Right lobe of liver (tissue), 6 donors: Measurements from ENCODE around the gene MFSD11. TPM values are rescaled to one million over a fixed set of nuclear protein-coding genes. Genes with fewer than 3 reads are reported as not detected.

Experiments
- ATAC-seq, 4 donors: fragments of 200-7000 bp; cut with Tn5 transposase; one replicate each; pipeline ENCODE4 v1.9.1; 2020; ENCODE audit warnings: mild to moderate bottlenecking in 4 of 4, moderate library complexity in 4 of 4
- DNase-seq, 3 donors: peaks; one replicate each; pipeline ENCODE4 v3.0.0-alpha.2; 2020
- H3K27ac ChIP-seq, 3 donors: fragments of 200-600 bp; one replicate each; pipeline ENCODE4 v1.8.0; 2022
- H3K27me3 ChIP-seq, 2 donors: fragments of 200-600 bp; one replicate each; pipeline ENCODE4 v1.8.0; 2022
- H3K36me3 ChIP-seq, 4 donors: fragments of 200-600 bp; sonication (generic) in 1 of 4; one replicate each; pipeline versions ENCODE4 v1.5.1 to v1.8.0; 2017 to 2022; ENCODE audit warnings: control low read depth in 1 of 4
- H3K4me1 ChIP-seq, 4 donors: fragments of 200-600 bp; sonication (generic) in 1 of 4; one replicate each; pipeline versions ENCODE4 v1.5.1 to v1.8.0; 2017 to 2022; ENCODE audit warnings: control low read depth in 1 of 4
- H3K4me3 ChIP-seq, 3 donors: fragments of 200-600 bp; one replicate each; pipeline ENCODE4 v1.8.0; 2022
- H3K9me3 ChIP-seq, 4 donors: fragments of 200-600 bp; sonication (generic) in 1 of 4; one replicate each; pipeline versions ENCODE4 v1.5.1 to v1.8.0; 2017 to 2022; ENCODE audit warnings: control low read depth in 1 of 4
- POLR2A ChIP-seq: fragments of 450-650 bp; IDR thresholded peaks from one replicate; pipeline ENCODE4 v1.6.1; 2017; ENCODE audit warnings: antibody characterized with exemption, mild to moderate bottlenecking
- WGBS: methylation state at CpG from one replicate; pipeline ENCODE4 v1.1.6; 2018; ENCODE audit warnings: low coverage, low lambda C conversion rate; ENCODE audit not compliant: insufficient coverage; ENCODE audit errors: missing lambda C conversion rate; 5-methylcytosine and 5-hydroxymethylcytosine counted together
- intact Hi-C, 2 donors: fragments of 100-400 bp; cut with DNase I; formaldehyde crosslinking; loops; one replicate each; pipeline versions ENCODE4 v1.11.2 to v1.14.1; 2022
- total RNA-seq, 6 experiments: library from RNA; depleted of rRNA in 2 of 6; stranded (reverse); fragments of >200 nt in 2 of 6; fragmentation: NEBNext Ultra II Directional in 3 of 6; extraction: Animal tissue kit (Norgen Biotek cat#: 25700) in 3 of 6; gene quantifications; one replicate each; pipeline versions ENCODE4 v1.1.0 to v1.2.4, GENCODE V29; 2016 to 2023
- TF ChIP-seq, protein P1 (sequence below), 4 donors: fragments of 200-600 bp in 3 of 4; fragments of 450-650 bp in 1 of 4; IDR thresholded peaks; one replicate each; pipeline versions ENCODE4 v1.5.1 to v1.8.0; 2016 to 2022; ENCODE audit warnings: antibody characterized with exemption in 4 of 4, mild to moderate bottlenecking in 2 of 4
- donor health status: DM: no; HTN: yes; CAD: no.
- donor health status: DM: no; HTN: no; CAD: no.
- donor health status: DM: no; HTN: no; CAD: no.
- donor health status: DM: no; HTN: yes; CAD: no.
- donor health status: DM: no; HTN: yes; CAD: no.

Gene MFSD11
- total RNA-seq, 6 experiments from 2014 or later = 8.5 to 16.3 (median 15.3) TPM

GRCh38 chr17:76702941-76703637 lies 34.8 kb upstream of the MFSD11 start:
- H3K36me3 ChIP-seq = no peaks in the 10 kb centered on the region
- intact Hi-C loops = no loop called here
- H3K27me3 ChIP-seq = no peaks in the 10 kb centered on the region
- DNase-seq = no peak
- no peak for ATAC-seq
- no peaks in the 10 kb centered on the region for H3K4me1 ChIP-seq
- no peak overlapping the region for H3K4me3 ChIP-seq
- no peak overlapping the region for H3K27ac ChIP-seq
- TF ChIP-seq, protein P1, sequence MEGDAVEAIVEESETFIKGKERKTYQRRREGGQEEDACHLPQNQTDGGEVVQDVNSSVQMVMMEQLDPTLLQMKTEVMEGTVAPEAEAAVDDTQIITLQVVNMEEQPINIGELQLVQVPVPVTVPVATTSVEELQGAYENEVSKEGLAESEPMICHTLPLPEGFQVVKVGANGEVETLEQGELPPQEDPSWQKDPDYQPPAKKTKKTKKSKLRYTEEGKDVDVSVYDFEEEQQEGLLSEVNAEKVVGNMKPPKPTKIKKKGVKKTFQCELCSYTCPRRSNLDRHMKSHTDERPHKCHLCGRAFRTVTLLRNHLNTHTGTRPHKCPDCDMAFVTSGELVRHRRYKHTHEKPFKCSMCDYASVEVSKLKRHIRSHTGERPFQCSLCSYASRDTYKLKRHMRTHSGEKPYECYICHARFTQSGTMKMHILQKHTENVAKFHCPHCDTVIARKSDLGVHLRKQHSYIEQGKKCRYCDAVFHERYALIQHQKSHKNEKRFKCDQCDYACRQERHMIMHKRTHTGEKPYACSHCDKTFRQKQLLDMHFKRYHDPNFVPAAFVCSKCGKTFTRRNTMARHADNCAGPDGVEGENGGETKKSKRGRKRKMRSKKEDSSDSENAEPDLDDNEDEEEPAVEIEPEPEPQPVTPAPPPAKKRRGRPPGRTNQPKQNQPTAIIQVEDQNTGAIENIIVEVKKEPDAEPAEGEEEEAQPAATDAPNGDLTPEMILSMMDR (IDR thresholded peaks at IDR 0.05) = no peak
- no peak for TF ChIP-seq POLR2A
- WGBS = 90% methylated on average over 8 of the region's 10 CpGs
- no peaks in the 10 kb centered on the region for H3K9me3 ChIP-seq

DNA sequence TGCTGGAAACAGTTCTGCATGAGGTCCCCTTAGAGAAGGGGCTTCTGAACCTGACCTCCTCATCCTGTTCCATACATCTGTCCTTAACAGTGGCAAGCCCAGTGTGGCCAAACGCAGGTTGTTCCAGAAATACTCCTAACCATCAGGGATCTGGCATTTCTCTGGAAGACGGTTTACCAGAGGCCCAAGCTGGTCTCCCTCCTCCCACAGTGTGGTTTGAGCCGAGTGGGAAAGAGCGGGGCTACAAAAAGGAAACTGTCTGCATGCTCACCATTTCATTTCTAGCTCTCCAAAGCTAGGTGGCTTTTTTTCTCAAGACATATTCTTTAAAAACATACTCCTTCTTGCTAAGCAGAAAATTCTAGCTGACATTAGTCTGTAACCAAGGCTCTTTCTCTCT lies 33.1 kb upstream of the MFSD11 start:
- no peak for DNase-seq
- no peaks in the 10 kb centered on the region for H3K36me3 ChIP-seq
- 69% methylated on average over 3 of the region's 4 CpGs for WGBS
- no peaks in the 10 kb centered on the region for H3K27me3 ChIP-seq
- no peak for ATAC-seq
- TF ChIP-seq, protein P1 (IDR thresholded peaks at IDR 0.05) = no peak
- no peak for TF ChIP-seq POLR2A
- intact Hi-C loops = no loop called here
- H3K4me1 ChIP-seq = no peaks in the 10 kb centered on the region
- H3K9me3 ChIP-seq = no peaks in the 10 kb centered on the region
- H3K27ac ChIP-seq = no peak overlapping the region
- H3K4me3 ChIP-seq = no peak overlapping the region

- H3K4me1 ChIP-seq = peaks cover 0 to 4% (median 0%) of the 10 kb centered on the region in 4 donors
- no peaks in the 10 kb centered on the region for H3K9me3 ChIP-seq
- no peaks in the 10 kb centered on the region for H3K27me3 ChIP-seq
- no peak for TF ChIP-seq POLR2A
- TF ChIP-seq, protein P1 (IDR thresholded peaks at IDR 0.05) = no peak
- no peaks in the 10 kb centered on the region for H3K36me3 ChIP-seq
- H3K4me3 ChIP-seq = no peak overlapping the region
- 88% methylated on average over 3 of the region's 3 CpGs for WGBS
- intact Hi-C loops = no loop called here
- ATAC-seq = no peak
- DNase-seq = no peak
- no peak overlapping the region for H3K27ac ChIP-seq
Measured at GRCh38 chr17:76706817-76707216, 31.1 kb upstream of the MFSD11 start.

DNA sequence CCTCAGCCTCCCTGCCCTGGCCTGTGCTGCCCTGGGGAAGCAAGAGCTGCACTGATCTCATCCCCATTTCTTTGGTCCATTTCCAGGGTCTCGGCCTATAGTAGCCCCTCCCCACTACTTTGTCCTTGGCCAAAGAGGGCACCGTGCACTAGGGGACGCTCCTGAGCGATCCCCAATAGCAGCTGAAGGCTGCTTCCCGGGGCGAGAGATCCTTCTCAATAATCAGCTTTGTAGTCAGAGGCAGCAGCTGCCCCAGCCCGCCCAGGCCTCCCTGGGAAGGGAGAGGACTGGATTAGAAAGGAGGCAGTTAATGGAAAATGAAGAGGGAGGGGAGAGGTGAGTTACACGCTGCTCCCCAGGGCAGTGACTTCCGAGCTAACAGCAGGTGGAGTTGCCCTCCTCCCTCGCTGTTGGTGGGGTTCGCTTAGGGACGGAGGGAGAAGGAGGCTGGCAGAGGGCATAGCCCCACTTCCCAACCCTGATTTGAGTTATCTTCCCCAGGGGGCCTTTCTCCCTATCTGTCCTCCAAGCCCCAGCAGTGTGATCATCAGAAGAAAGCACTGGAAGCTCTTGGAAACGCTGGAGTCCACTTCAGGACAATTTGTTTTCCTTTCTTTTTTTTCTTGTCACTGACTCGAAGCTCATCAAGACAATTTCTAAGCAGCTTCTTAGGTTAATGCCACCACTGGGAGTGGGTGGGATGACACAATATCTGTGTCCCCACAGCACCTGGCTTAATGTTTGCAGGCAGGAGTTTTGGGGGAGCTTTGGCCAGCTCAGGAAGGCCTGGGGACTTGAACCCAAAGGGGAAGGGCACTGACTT lies 29.7 kb upstream of the MFSD11 start:
- H3K4me1 ChIP-seq = peaks cover 0 to 4% (median 0%) of the 10 kb centered on the region in 4 donors
- H3K9me3 ChIP-seq = no peaks in the 10 kb centered on the region
- H3K36me3 ChIP-seq = peaks cover 0 to 4% (median 0%) of the 10 kb centered on the region in 4 donors
- WGBS = 71% methylated on average over 5 of the region's 14 CpGs
- intact Hi-C loops = no loop called here
- no peak overlapping the region for H3K4me3 ChIP-seq
- peak overlapping the region in 1 of 3 donors; percentile 30 for H3K27ac ChIP-seq
- TF ChIP-seq POLR2A = no peak
- TF ChIP-seq, protein P1 (IDR thresholded peaks at IDR 0.05) = no peak
- DNase-seq (no peak), ATAC-seq (no peak)
- no peaks in the 10 kb centered on the region for H3K27me3 ChIP-seq
